GM12892 (cell line): Measurements from ENCODE around the gene TAB2.

Experiments
- POLR2A ChIP-seq: IDR thresholded peaks from 2 replicates; pipeline ENCODE4 v1.6.1; 2011; ENCODE audit warnings: low read depth, low read length, control low read depth
- POLR2AphosphoS5 ChIP-seq: IDR thresholded peaks from 2 replicates; pipeline ENCODE4 v1.6.1; 2011; ENCODE audit warnings: low read depth, low read length, control low read depth
- TAF1 ChIP-seq: IDR thresholded peaks from 2 replicates; pipeline ENCODE4 v1.6.1; 2011; ENCODE audit warnings: low read depth, mild to moderate bottlenecking, control low read depth, low read length, borderline replicate concordance

DNA sequence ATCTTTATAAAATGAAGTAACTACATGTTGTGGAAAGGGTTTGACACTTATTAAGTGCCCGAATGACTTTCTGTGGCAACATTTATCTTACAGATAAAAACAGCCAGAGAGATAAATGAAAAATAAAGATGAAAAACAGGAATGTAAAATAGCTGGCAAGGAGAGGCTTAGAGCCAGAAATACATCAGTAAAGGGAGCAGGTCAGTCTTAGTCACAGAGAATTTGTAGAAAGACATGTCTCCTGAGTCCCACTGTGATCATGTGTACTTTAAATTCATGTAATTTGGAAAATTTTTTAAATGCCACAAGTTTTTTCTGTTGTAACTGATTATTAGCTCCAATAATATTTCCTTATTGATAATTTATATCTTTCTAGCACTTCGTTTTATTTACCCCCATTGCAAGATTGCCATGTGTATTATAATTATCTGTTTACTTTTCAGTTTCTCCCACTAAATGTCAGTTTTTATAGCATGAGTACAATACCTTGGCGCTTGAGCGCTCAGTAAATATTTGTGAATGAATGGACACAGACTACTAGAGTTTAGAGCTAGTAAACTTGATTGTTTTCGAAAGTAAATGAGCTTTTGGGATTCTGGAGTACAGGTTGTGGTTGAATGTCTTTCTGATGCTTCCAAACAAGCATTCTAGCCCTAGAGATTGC, 15.2 kb downstream of the TAB2 start:
- TF ChIP-seq POLR2AphosphoS5 = no peak
- TF ChIP-seq POLR2A = no peak
- TF ChIP-seq TAF1 = no peak
